GM12878 (cell line): ENCODE results near the gene OVOL3. TPM values are rescaled to one million over a fixed set of nuclear protein-coding genes. Genes with fewer than 3 reads are reported as not detected.

Source experiments
- ATAC-seq: fragments of 200-7000 bp; cut with Tn5 transposase; 3 replicates; pipeline ENCODE4 v1.9.1; 2020; ENCODE audit warnings: mild to moderate bottlenecking, moderate library complexity
- BruUV-seq: library from RNA; stranded (reverse); fragments of 400-500 nt; replicated peaks from 2 replicates; lab custom pipeline; 2021; lab: Mats Ljungman, UMichigan
- CTCF ChIA-PET: fragments of 300-600 bp; sonication (Branson Sonifier 250); formaldehyde crosslinking; extraction: SDS; loops from one replicate; lab custom pipeline; 2021; ENCODE audit warnings: inconsistent platforms; lab: Yijun Ruan, JAX
- POLR2A ChIA-PET: fragments of 350-600 bp; formaldehyde crosslinking; extraction: SDS; loops from one replicate; lab custom pipeline; 2021; ENCODE audit warnings: inconsistent platforms; lab: Charles Lee
- RAD21 ChIA-PET: fragments of 300-600 bp; sonication (Branson Sonifier 250); formaldehyde crosslinking; loops from one replicate; lab custom pipeline; 2023; ENCODE audit warnings: antibody characterized with exemption; ENCODE audit not compliant: unreplicated experiment; lab: Charles Lee
- SMC1A ChIA-PET: fragments of 300-600 bp; sonication (Branson Sonifier 250); formaldehyde crosslinking; loops from one replicate; lab custom pipeline; 2023; ENCODE audit not compliant: unreplicated experiment, uncharacterized antibody; lab: Charles Lee
- DNase-seq: peaks from one replicate; pipeline ENCODE4 v3.0.0-alpha.2; 2011; ENCODE audit warnings: low read depth, low spot score
- FAIRE-seq: peaks from 3 replicates; lab custom pipeline; 2011; peaks lifted over from hg19 to GRCh38; lab: Jason Lieb, UNC
- H2AFZ ChIP-seq: 2 replicates; pipeline ENCODE4 v1.6.0; 2011; ENCODE audit warnings: low read depth, low read length, control low read depth; ENCODE audit not compliant: control insufficient read depth
- H3K27ac ChIP-seq: 2 replicates; pipeline ENCODE4 v1.5.1; 2011; ENCODE audit warnings: control low read depth; ENCODE audit not compliant: control insufficient read depth, insufficient read depth
- H3K27me3 ChIP-seq, 2 experiments: replicated peaks in 1 of 2; 2 replicates each; pipeline versions ENCODE4 v1.6.0 to v1.6.1; 2011; ENCODE audit warnings: low read length in 1 of 2; ENCODE audit not compliant: control insufficient read depth in 2 of 2, insufficient read depth in 2 of 2
- H3K36me3 ChIP-seq, 2 experiments: 2 replicates each; pipeline ENCODE4 v1.5.1; 2011; ENCODE audit warnings: low read length in 1 of 2; ENCODE audit not compliant: control insufficient read depth in 2 of 2, insufficient read depth in 2 of 2
- H3K4me1 ChIP-seq: 2 replicates; pipeline ENCODE4 v1.6.1; 2011; ENCODE audit warnings: mild to moderate bottlenecking, low read length, moderate library complexity, mixed read lengths; ENCODE audit not compliant: control insufficient read depth, insufficient read depth
- H3K4me2 ChIP-seq: 2 replicates; pipeline ENCODE4 v1.6.0; 2011; ENCODE audit warnings: control low read depth; ENCODE audit not compliant: control insufficient read depth, insufficient read depth
- H3K4me3 ChIP-seq: fragments of 200-600 bp; sonication (generic); 2 replicates; pipeline ENCODE4 v1.5.1; 2016
- H3K79me2 ChIP-seq: 2 replicates; pipeline ENCODE4 v1.6.0; 2011; ENCODE audit warnings: low read length; ENCODE audit not compliant: control insufficient read depth, insufficient read depth
- H3K9ac ChIP-seq: 2 replicates; pipeline ENCODE4 v1.8.0; 2011; ENCODE audit warnings: low read length, control low read depth, mixed read lengths; ENCODE audit not compliant: control insufficient read depth, insufficient read depth
- H3K9me3 ChIP-seq: replicated peaks from 3 replicates; pipeline ENCODE4 v1.5.1; 2011; ENCODE audit warnings: mild to moderate bottlenecking, low read length; ENCODE audit not compliant: control insufficient read depth, insufficient read depth
- H4K20me1 ChIP-seq: 2 replicates; pipeline ENCODE4 v1.6.0; 2011; ENCODE audit not compliant: control insufficient read depth, insufficient read depth
- ASH2L ChIP-seq: fragments of 300-600, 200-600 bp; sonication (generic); IDR thresholded peaks from 2 replicates; pipeline ENCODE4 v1.6.1; 2017; ENCODE audit warnings: low read depth, mild to moderate bottlenecking, borderline replicate concordance
- CHD2 ChIP-seq: IDR thresholded peaks from 2 replicates; pipeline ENCODE4 v1.6.1; 2011; ENCODE audit warnings: low read depth, low read length, improper control_type of control experiment, borderline replicate concordance
- MEF2B ChIP-seq: fragments of 450-650 bp; IDR thresholded peaks from 2 replicates; pipeline ENCODE4 v1.6.1; 2018; ENCODE audit warnings: mild to moderate bottlenecking, moderate library complexity; ENCODE audit not compliant: partially characterized antibody, poor library complexity, severe bottlenecking
- MTA2 ChIP-seq: fragments of 450-650 bp; IDR thresholded peaks from 2 replicates; pipeline ENCODE4 v1.6.1; 2016; ENCODE audit warnings: low read depth, mild to moderate bottlenecking, moderate library complexity
- NBN ChIP-seq: fragments of 450-650 bp; IDR thresholded peaks from 2 replicates; pipeline ENCODE4 v1.6.1; 2016
- NFXL1 ChIP-seq: fragments of 450-650 bp; IDR thresholded peaks from 2 replicates; pipeline ENCODE4 v1.6.1; 2017; ENCODE audit warnings: antibody characterized with exemption, mild to moderate bottlenecking, borderline replicate concordance
- NR2F1 ChIP-seq: fragments of 450-650 bp; conservative IDR thresholded peaks from 2 replicates; pipeline ENCODE4 v1.6.1; 2017; ENCODE audit warnings: mild to moderate bottlenecking
- RFX5 ChIP-seq: IDR thresholded peaks from 2 replicates; pipeline ENCODE4 v1.6.1; 2011; ENCODE audit warnings: low read depth, low read length, improper control_type of control experiment
- SMARCA5 ChIP-seq: fragments of 450-650 bp; IDR thresholded peaks from 2 replicates; pipeline ENCODE4 v1.6.1; 2017; ENCODE audit warnings: mild to moderate bottlenecking
- ZNF622 ChIP-seq: fragments of 450-650 bp; IDR thresholded peaks from 2 replicates; pipeline ENCODE4 v1.6.1; 2017; ENCODE audit warnings: mild to moderate bottlenecking, inconsistent platforms
- WGBS: methylation state at CpG from one replicate; pipeline ENCODE4 v1.1.6; 2016; ENCODE audit warnings: low lambda C conversion rate; ENCODE audit not compliant: insufficient replicate concordance, insufficient coverage; ENCODE audit errors: missing lambda C conversion rate; 5-methylcytosine and 5-hydroxymethylcytosine counted together
- in situ Hi-C: fragments of 300-500 bp; cut with MboI; formaldehyde crosslinking; loops from 9 replicates; pipeline ENCODE4 v1.14.3; 2018; ENCODE audit warnings: mixed read lengths
- intact Hi-C: fragments of 100-400 bp; cut with micrococcal nuclease; formaldehyde crosslinking; loops from one replicate; pipeline ENCODE4 v1.14.2; 2022; ENCODE audit not compliant: unreplicated experiment
- polyA plus RNA-seq, 11 experiments: library from polyadenylated mRNA; depleted of rRNA in 4 of 11; unstranded in 6 of 11; stranded (reverse) in 5 of 11; fragments of >200 nt; fragmentation: Nextera tagmentation in 4 of 11; fragmentation: Illumina TruSeq in 1 of 11; extraction: Ambion mirVana in 4 of 11; extraction: Trizol in 1 of 11; gene quantifications; 1 replicate in 1 of 11; 2 replicates in 10 of 11; pipeline versions ENCODE4 v1.2.1 to v1.2.3, GENCODE V29; 2011 to 2016; ENCODE audit warnings: inconsistent platforms in 2 of 11, missing spikeins in 2 of 11, low read depth in 1 of 11
- total RNA-seq, 4 experiments: library from RNA; depleted of rRNA in 3 of 4; stranded (reverse); fragments of >200 nt in 3 of 4; fragmentation: Illumina TruSeq in 1 of 4; extraction: Trizol in 1 of 4; gene quantifications; 2 replicates each; pipeline versions ENCODE4 v1.2.1 to v1.2.3, GENCODE V29; 2013 to 2021
- TF ChIP-seq, protein P1 (sequence below): IDR thresholded peaks from 2 replicates; pipeline ENCODE4 v1.6.1; 2012; ENCODE audit warnings: improper control_type of control experiment, low read depth, low read length; ENCODE audit not compliant: insufficient replicate concordance
- TF ChIP-seq, protein P2 (sequence below): fragments of 450-650 bp; conservative IDR thresholded peaks from 2 replicates; pipeline ENCODE4 v1.6.1; 2017; ENCODE audit warnings: mild to moderate bottlenecking, moderate library complexity
- TF ChIP-seq, protein P3 (sequence below): fragments of 450-650 bp; IDR thresholded peaks from 2 replicates; pipeline ENCODE4 v1.6.1; 2017; ENCODE audit warnings: antibody characterized with exemption, mild to moderate bottlenecking, moderate library complexity

Gene OVOL3
- total and polyA plus RNA-seq, 10 of the 15 experiments (the other 5 are each of a cell fraction or from before 2014, with no cell fraction given): 0.43 TPM; not detected in 9

DNA sequence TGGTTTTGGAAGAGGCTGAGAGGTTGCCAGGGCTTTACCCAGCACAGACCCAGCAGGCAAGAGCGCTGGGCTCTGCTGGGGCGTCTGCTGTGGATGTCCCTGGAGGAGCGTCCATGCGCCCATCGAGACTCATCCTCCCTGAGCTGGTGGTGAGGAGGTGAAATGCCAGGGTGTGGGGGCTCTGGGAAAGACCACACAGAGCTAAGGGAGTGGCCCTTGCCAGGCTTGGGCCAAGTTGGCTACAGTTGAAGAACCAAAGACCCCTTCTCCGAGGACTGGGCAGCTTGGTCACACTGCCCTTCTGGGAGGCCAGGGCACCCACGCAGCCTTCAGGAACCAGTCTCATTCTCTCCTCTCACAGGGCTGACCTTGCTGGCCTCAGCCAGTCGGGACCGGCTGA lies 24.6 kb upstream of the OVOL3 start (continued):
- TF ChIP-seq, protein P1, sequence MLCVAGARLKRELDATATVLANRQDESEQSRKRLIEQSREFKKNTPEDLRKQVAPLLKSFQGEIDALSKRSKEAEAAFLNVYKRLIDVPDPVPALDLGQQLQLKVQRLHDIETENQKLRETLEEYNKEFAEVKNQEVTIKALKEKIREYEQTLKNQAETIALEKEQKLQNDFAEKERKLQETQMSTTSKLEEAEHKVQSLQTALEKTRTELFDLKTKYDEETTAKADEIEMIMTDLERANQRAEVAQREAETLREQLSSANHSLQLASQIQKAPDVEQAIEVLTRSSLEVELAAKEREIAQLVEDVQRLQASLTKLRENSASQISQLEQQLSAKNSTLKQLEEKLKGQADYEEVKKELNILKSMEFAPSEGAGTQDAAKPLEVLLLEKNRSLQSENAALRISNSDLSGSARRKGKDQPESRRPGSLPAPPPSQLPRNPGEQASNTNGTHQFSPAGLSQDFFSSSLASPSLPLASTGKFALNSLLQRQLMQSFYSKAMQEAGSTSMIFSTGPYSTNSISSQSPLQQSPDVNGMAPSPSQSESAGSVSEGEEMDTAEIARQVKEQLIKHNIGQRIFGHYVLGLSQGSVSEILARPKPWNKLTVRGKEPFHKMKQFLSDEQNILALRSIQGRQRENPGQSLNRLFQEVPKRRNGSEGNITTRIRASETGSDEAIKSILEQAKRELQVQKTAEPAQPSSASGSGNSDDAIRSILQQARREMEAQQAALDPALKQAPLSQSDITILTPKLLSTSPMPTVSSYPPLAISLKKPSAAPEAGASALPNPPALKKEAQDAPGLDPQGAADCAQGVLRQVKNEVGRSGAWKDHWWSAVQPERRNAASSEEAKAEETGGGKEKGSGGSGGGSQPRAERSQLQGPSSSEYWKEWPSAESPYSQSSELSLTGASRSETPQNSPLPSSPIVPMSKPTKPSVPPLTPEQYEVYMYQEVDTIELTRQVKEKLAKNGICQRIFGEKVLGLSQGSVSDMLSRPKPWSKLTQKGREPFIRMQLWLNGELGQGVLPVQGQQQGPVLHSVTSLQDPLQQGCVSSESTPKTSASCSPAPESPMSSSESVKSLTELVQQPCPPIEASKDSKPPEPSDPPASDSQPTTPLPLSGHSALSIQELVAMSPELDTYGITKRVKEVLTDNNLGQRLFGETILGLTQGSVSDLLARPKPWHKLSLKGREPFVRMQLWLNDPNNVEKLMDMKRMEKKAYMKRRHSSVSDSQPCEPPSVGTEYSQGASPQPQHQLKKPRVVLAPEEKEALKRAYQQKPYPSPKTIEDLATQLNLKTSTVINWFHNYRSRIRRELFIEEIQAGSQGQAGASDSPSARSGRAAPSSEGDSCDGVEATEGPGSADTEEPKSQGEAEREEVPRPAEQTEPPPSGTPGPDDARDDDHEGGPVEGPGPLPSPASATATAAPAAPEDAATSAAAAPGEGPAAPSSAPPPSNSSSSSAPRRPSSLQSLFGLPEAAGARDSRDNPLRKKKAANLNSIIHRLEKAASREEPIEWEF: no peak
- TF ChIP-seq, all 136 proteins: peak for 0

DNA sequence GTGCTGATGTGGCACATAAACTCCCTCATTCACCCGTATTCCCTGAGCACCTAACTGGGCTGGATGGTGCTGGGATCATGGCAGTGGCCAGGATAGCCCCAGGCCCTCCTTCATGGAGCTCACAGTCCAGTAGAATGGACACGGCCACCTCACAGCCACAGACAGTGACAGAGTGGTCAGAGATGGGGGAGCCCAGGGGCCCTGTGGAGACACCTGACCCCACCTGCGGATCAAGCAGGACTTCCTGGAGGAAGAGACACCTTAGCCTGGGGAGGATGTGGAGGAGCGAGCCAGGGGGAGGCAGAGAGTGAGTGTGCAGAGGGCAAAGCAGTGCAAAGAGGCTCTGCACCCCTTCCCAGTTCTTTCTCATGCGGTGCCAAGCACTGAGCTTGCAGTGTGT lies 21.1 kb upstream of the OVOL3 start:
- no TSS peak for BruUV-seq
- Histone ChIP-seq H3K9me3 (no peaks in the 10 kb centered on the region), H3K4me1 (peaks cover 13% of the 10 kb centered on the region), H3K27ac (no peak overlapping the region), H3K36me3 (peaks cover 4 to 36% of the 10 kb centered on the region in 2 experiments), H4K20me1 (no peaks in the 10 kb centered on the region), H2AFZ (no peak overlapping the region), H3K4me2 (no peak overlapping the region), H3K9ac (no peak overlapping the region), H3K27me3 (no peaks in the 10 kb centered on the region), H3K79me2 (no peaks in the 10 kb centered on the region), H3K4me3 (no peak overlapping the region)
- intact Hi-C loops: no loop called here
- ChIA-PET RAD21 (no interaction called here), SMC1A (no interaction called here), CTCF (no interaction called here), POLR2A (no interaction called here)
- TF ChIP-seq NR2F1 (no peak), NFXL1 (no peak), SMARCA5 (no peak), MTA2 (no peak), CHD2 (no peak), RFX5 (no peak), NBN (no peak), MEF2B (no peak), ZNF622 (no peak), ASH2L (no peak)
- TF ChIP-seq, protein P2, sequence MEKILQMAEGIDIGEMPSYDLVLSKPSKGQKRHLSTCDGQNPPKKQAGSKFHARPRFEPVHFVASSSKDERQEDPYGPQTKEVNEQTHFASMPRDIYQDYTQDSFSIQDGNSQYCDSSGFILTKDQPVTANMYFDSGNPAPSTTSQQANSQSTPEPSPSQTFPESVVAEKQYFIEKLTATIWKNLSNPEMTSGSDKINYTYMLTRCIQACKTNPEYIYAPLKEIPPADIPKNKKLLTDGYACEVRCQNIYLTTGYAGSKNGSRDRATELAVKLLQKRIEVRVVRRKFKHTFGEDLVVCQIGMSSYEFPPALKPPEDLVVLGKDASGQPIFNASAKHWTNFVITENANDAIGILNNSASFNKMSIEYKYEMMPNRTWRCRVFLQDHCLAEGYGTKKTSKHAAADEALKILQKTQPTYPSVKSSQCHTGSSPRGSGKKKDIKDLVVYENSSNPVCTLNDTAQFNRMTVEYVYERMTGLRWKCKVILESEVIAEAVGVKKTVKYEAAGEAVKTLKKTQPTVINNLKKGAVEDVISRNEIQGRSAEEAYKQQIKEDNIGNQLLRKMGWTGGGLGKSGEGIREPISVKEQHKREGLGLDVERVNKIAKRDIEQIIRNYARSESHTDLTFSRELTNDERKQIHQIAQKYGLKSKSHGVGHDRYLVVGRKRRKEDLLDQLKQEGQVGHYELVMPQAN: no peak
- TF ChIP-seq, protein P3, sequence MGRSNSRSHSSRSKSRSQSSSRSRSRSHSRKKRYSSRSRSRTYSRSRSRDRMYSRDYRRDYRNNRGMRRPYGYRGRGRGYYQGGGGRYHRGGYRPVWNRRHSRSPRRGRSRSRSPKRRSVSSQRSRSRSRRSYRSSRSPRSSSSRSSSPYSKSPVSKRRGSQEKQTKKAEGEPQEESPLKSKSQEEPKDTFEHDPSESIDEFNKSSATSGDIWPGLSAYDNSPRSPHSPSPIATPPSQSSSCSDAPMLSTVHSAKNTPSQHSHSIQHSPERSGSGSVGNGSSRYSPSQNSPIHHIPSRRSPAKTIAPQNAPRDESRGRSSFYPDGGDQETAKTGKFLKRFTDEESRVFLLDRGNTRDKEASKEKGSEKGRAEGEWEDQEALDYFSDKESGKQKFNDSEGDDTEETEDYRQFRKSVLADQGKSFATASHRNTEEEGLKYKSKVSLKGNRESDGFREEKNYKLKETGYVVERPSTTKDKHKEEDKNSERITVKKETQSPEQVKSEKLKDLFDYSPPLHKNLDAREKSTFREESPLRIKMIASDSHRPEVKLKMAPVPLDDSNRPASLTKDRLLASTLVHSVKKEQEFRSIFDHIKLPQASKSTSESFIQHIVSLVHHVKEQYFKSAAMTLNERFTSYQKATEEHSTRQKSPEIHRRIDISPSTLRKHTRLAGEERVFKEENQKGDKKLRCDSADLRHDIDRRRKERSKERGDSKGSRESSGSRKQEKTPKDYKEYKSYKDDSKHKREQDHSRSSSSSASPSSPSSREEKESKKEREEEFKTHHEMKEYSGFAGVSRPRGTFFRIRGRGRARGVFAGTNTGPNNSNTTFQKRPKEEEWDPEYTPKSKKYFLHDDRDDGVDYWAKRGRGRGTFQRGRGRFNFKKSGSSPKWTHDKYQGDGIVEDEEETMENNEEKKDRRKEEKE: no peak
- 96% methylated on average over 5 of the region's 5 CpGs for WGBS
- DNase-seq (no peak), ATAC-seq (no peak), FAIRE-seq (no peak)
- in situ Hi-C loops: no loop called here
